ENCODE measurements around the gene COL18A1. TPM values are rescaled to one million over a fixed set of nuclear protein-coding genes. Genes with fewer than 3 reads are reported as not detected.

The COL18A1 gene
- total and polyA plus RNA-seq, 8 donors = 38.7 to 301 (median 77.8) TPM

DNA sequence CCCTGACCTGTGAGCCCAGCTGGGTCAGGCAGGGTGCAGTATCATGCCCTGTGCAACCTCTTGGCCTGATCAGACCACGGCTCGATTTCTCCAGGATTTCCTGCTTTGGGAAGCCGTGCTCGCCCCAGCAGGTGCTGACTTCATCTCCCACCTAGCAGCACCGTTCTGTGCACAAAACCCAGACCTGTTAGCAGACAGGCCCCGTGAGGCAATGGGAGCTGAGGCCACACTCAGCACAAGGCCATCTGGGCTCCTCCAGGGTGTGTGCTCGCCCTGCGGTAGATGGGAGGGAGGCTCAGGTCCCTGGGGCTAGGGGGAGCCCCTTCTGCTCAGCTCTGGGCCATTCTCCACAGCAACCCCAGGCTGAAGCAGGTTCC is 107.6 kb downstream of the COL18A1 start:
- peaks cover 7 to 18% (median 11%) of the 10 kb centered on the region in 3 donors for H3K4me1 ChIP-seq
- H3K27ac ChIP-seq = peak overlapping the region in 1 of 4 donors; percentile 58
- no peak overlapping the region for H3K4me3 ChIP-seq
- peak in 1 of 4 donors; percentile 4 for ATAC-seq
- FAIRE-seq = no peak
- TF ChIP-seq, protein P1, sequence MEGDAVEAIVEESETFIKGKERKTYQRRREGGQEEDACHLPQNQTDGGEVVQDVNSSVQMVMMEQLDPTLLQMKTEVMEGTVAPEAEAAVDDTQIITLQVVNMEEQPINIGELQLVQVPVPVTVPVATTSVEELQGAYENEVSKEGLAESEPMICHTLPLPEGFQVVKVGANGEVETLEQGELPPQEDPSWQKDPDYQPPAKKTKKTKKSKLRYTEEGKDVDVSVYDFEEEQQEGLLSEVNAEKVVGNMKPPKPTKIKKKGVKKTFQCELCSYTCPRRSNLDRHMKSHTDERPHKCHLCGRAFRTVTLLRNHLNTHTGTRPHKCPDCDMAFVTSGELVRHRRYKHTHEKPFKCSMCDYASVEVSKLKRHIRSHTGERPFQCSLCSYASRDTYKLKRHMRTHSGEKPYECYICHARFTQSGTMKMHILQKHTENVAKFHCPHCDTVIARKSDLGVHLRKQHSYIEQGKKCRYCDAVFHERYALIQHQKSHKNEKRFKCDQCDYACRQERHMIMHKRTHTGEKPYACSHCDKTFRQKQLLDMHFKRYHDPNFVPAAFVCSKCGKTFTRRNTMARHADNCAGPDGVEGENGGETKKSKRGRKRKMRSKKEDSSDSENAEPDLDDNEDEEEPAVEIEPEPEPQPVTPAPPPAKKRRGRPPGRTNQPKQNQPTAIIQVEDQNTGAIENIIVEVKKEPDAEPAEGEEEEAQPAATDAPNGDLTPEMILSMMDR (IDR thresholded peaks at IDR 0.05) = no peak
- H3K9me3 ChIP-seq = no peaks in the 10 kb centered on the region
- peak in 1 of 6 donors; percentile 30 for DNase-seq
- 88 to 89% methylated on average over 8 of the region's 8 CpGs for WGBS, 2 donors
- H3K27me3 ChIP-seq = no peaks in the 10 kb centered on the region
- intact Hi-C loops (cut with DNase I) = no loop called here
- H3K36me3 ChIP-seq = no peaks in the 10 kb centered on the region

- H3K27ac ChIP-seq = peak overlapping the region in 2 of 4 donors; percentile 9 to 58
- TF ChIP-seq, protein P1 (IDR thresholded peaks at IDR 0.05) = no peak
- H3K36me3 ChIP-seq = no peaks in the 10 kb centered on the region
- WGBS, 2 donors = 34% methylated on average over 19 of the region's 19 CpGs
- H3K4me3 ChIP-seq = no peak overlapping the region
- peaks cover 7 to 18% (median 11%) of the 10 kb centered on the region in 3 donors for H3K4me1 ChIP-seq
- intact Hi-C loops (cut with DNase I) = no loop called here
- no peak for FAIRE-seq
- H3K27me3 ChIP-seq = no peaks in the 10 kb centered on the region
- DNase-seq = peak; percentile 49 to 74 (median 59)
- no peaks in the 10 kb centered on the region for H3K9me3 ChIP-seq
- ATAC-seq = peak; percentile 62 to 86 (median 78)
Measured at GRCh38 chr21:45513003-45513717, 108.2 kb downstream of the COL18A1 start.

DNA sequence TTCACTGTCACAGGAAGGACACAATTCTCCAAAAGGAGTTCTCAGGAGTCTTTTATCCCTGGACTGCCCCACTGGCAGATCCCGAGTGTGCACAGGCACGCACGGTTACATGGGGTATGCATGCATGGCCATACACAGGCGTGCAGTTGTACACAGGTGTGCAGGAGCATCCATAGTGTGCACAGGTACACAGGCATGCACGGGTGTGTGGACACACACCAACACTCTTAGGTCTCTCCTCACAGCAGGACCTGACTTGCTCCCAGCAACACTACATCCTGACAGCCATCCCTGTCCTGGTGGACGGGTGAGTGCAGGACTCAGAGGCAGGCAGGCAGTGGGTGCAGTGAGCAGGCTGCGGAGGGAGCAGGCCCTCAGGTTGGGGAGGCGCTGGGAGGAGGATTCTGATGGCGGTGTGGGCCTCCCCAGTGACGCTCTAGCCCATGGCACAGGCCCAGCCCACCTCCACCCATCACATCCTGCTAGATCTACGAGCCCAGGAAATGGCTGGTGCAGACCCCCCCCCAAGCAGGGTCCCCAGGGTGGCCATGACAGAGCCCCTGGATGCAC is 108.9 kb downstream of the COL18A1 start:
- 61 to 66% methylated on average over 11 of the region's 11 CpGs for WGBS, 2 donors
- Histone ChIP-seq H3K9me3 (no peaks in the 10 kb centered on the region), H3K4me3 (no peak overlapping the region), H3K4me1 (peaks cover 7 to 18% (median 11%) of the 10 kb centered on the region in 3 donors), H3K27ac (peak overlapping the region in 1 of 4 donors; percentile 58), H3K36me3 (no peaks in the 10 kb centered on the region), H3K27me3 (no peaks in the 10 kb centered on the region)
- TF ChIP-seq, protein P1 (IDR thresholded peaks at IDR 0.05) = no peak
- intact Hi-C loops (cut with DNase I) = no loop called here
- DNase-seq (peak in 2 of 6 donors; percentile 23 to 49), ATAC-seq (peak in 2 of 4 donors; percentile 9 to 12), FAIRE-seq (no peak)

DNA sequence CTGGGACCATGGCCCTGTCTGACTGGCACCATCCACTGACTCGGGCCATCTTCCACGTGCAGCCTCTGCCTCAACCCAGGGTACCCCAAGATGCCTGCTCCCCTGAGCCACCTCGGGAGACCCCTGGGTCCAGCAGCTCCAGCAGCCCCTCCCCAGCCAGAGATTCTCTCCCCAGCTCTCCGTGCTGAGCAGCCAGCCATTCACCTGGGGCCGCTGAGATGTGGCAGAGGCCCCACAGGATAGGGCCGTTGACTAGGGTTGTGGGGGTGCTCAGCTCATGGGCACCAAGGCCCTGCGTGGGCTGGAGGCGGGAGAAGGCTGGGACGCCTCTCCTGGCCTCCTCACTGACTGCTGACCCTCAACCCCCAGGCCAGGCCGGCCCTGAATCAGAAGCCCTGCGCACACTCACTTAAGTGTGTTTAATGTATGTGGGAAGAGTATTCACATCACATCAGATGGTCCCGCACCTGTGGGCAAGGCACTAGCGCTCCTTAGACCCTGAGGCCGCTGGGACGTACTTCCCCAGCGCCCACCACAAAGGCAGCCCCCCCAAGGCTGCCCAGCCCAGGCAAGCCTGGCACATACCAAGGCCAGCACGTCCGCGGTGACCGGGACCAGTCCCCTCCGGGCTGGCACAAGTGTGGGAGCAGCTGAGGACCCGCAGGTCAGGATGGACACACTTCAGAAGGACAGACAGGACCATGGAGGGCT is 109.5 kb downstream of the COL18A1 start:
- DNase-seq = peak in 3 of 6 donors; percentile 21 to 72 (median 56)
- 84 to 85% methylated on average over 21 to 22 of the region's 22 CpGs for WGBS, 2 donors
- peaks cover 7 to 18% (median 11%) of the 10 kb centered on the region in 3 donors for H3K4me1 ChIP-seq
- H3K36me3 ChIP-seq = no peaks in the 10 kb centered on the region
- FAIRE-seq = no peak
- H3K9me3 ChIP-seq = no peaks in the 10 kb centered on the region
- intact Hi-C loops (cut with DNase I) = no loop called here
- no peaks in the 10 kb centered on the region for H3K27me3 ChIP-seq
- no peak overlapping the region for H3K4me3 ChIP-seq
- TF ChIP-seq, protein P1 (IDR thresholded peaks at IDR 0.05) = no peak
- no peak for ATAC-seq
- H3K27ac ChIP-seq = no peak overlapping the region
